Caco-2 (cell line): ENCODE measurements around the gene NFAM1. TPM values are rescaled to one million over a fixed set of nuclear protein-coding genes. Genes with fewer than 3 reads are reported as not detected.

Experiments used
- BruUV-seq: library from RNA; stranded (reverse); fragments of 400-500 nt; replicated peaks from 2 replicates; lab custom pipeline; 2021; lab: Mats Ljungman, UMichigan
- CTCF ChIA-PET: fragments of 300-600 bp; sonication (Branson Sonifier 250); formaldehyde crosslinking; loops from one replicate; lab custom pipeline; 2022; ENCODE audit warnings: antibody characterized with exemption; lab: Charles Lee
- POLR2A ChIA-PET: fragments of 300-600 bp; sonication (Branson Sonifier 250); formaldehyde crosslinking; loops from one replicate; lab custom pipeline; 2022; ENCODE audit warnings: antibody characterized with exemption; lab: Charles Lee
- DNase-seq, 2 experiments: peaks; one replicate each; pipeline versions ENCODE4 v3.0.0 to v3.0.0-alpha.2; 2020 to 2022
- H3K27me3 ChIP-seq: replicated peaks from 2 replicates; pipeline ENCODE4 v1.6.0; 2011; ENCODE audit warnings: low read length; ENCODE audit not compliant: control insufficient read depth, insufficient read depth
- H3K36me3 ChIP-seq: 2 replicates; pipeline ENCODE4 v1.5.1; 2011; ENCODE audit warnings: low read length; ENCODE audit not compliant: control insufficient read depth, insufficient read depth
- H3K4me1 ChIP-seq: fragments of 250-450 bp; sonication (Bioruptor Pico); 2 replicates; pipeline ENCODE4 v1.5.1; 2020; ENCODE audit warnings: mild to moderate bottlenecking
- H3K4me3 ChIP-seq: 2 replicates; pipeline ENCODE4 v1.5.1; 2011; ENCODE audit warnings: low read depth, mild to moderate bottlenecking, control low read depth, low read length
- H3K9me3 ChIP-seq: fragments of 250-450 bp; sonication (Bioruptor Pico); 2 replicates; pipeline ENCODE4 v1.5.1; 2020; ENCODE audit warnings: mild to moderate bottlenecking, moderate library complexity
- H3K27ac Mint-ChIP-seq: one replicate; pipeline ENCODE4 v1.8.0; 2022; ENCODE audit warnings: mixed read lengths; ENCODE audit not compliant: unreplicated experiment
- H3K27me3 Mint-ChIP-seq: one replicate; pipeline ENCODE4 v1.8.0; 2022; ENCODE audit warnings: mixed read lengths; ENCODE audit not compliant: insufficient read depth, unreplicated experiment
- H3K36me3 Mint-ChIP-seq: one replicate; pipeline ENCODE4 v1.8.0; 2022; ENCODE audit warnings: mild to moderate bottlenecking, mixed read lengths; ENCODE audit not compliant: insufficient read depth, unreplicated experiment
- H3K4me1 Mint-ChIP-seq: one replicate; pipeline ENCODE4 v1.8.0; 2022; ENCODE audit warnings: low read depth, mixed read lengths; ENCODE audit not compliant: unreplicated experiment
- H3K4me3 Mint-ChIP-seq: one replicate; pipeline ENCODE4 v1.8.0; 2022; ENCODE audit warnings: mild to moderate bottlenecking, moderate library complexity, mixed read lengths; ENCODE audit not compliant: unreplicated experiment
- H3K9me3 Mint-ChIP-seq: one replicate; pipeline ENCODE4 v1.8.0; 2022; ENCODE audit warnings: mixed read lengths; ENCODE audit not compliant: unreplicated experiment
- CTCF ChIP-seq, 2 experiments: fragments of 200-600 bp in 1 of 2; IDR thresholded peaks; 1 replicate in 1 of 2; 2 replicates in 1 of 2; pipeline versions ENCODE4 v1.5.1 to v1.8.0; 2011 to 2022; ENCODE audit warnings: antibody characterized with exemption in 1 of 2, control low read depth in 1 of 2, inconsistent platforms in 1 of 2, low read depth in 1 of 2, low read length in 1 of 2, mild to moderate bottlenecking in 1 of 2, moderate library complexity in 1 of 2; ENCODE audit not compliant: insufficient read depth in 1 of 2, severe bottlenecking in 1 of 2, unreplicated experiment in 1 of 2
- intact Hi-C: fragments of 100-400 bp; cut with micrococcal nuclease; formaldehyde crosslinking; loops from one replicate; pipeline ENCODE4 v1.10.0; 2022; ENCODE audit not compliant: unreplicated experiment
- total RNA-seq: library from RNA; stranded (reverse); gene quantifications from 2 replicates; pipeline ENCODE4 v1.2.3, GENCODE V29; 2022

The NFAM1 gene
- total RNA-seq, 1 experiment from 2014 or later: not detected

- Histone ChIP-seq H3K4me1 (no peaks in the 10 kb centered on the region), H3K36me3 (no peaks in the 10 kb centered on the region), H3K9me3 (no peaks in the 10 kb centered on the region), H3K27me3 (no peaks in the 10 kb centered on the region), H3K4me3 (no peak overlapping the region)
- H3K27ac Mint-ChIP-seq: no peak overlapping the region
- CTCF ChIA-PET: no interaction called here
- no peak overlapping the region for H3K4me3 Mint-ChIP-seq
- no TSS peak for BruUV-seq
- TF ChIP-seq CTCF (IDR thresholded peaks at IDR 0.05; ENCODE audit: insufficient read depth in 1 of 2, low read depth in 1 of 2, low read length in 1 of 2, severe bottlenecking in 1 of 2, unreplicated experiment in 1 of 2): peak; percentile 8 to 39
- no peaks in the 10 kb centered on the region for H3K4me1 Mint-ChIP-seq
- peaks cover 7% of the 10 kb centered on the region for H3K27me3 Mint-ChIP-seq
- H3K9me3 Mint-ChIP-seq: no peaks in the 10 kb centered on the region
- peak in 1 of 2 experiments; percentile 21 for DNase-seq
- POLR2A ChIA-PET: interaction anchor here (0.6 kb wide), 1 partner anchor 19 kb away, joined by 3 read pairs; no protein-coding TSS in a partner anchor
- intact Hi-C loops: no loop called here
- no peaks in the 10 kb centered on the region for H3K36me3 Mint-ChIP-seq
Observed at GRCh38 chr22:42396621-42397331, 35.4 kb downstream of the NFAM1 start.

- Mint-ChIP-seq H3K9me3 (no peaks in the 10 kb centered on the region), H3K4me3 (no peak overlapping the region), H3K27ac (no peak overlapping the region), H3K4me1 (no peaks in the 10 kb centered on the region), H3K36me3 (no peaks in the 10 kb centered on the region), H3K27me3 (peaks cover 6% of the 10 kb centered on the region)
- Histone ChIP-seq H3K9me3 (no peaks in the 10 kb centered on the region), H3K36me3 (no peaks in the 10 kb centered on the region), H3K4me3 (no peak overlapping the region), H3K27me3 (no peaks in the 10 kb centered on the region), H3K4me1 (no peaks in the 10 kb centered on the region)
- no peak for DNase-seq
- no TSS peak for BruUV-seq
- TF ChIP-seq CTCF (IDR thresholded peaks at IDR 0.05; ENCODE audit: insufficient read depth in 1 of 2, low read depth in 1 of 2, low read length in 1 of 2, severe bottlenecking in 1 of 2, unreplicated experiment in 1 of 2): no peak
- CTCF ChIA-PET: no interaction called here
- POLR2A ChIA-PET: no interaction called here
- intact Hi-C loops: no loop called here
Observed at GRCh38 chr22:42389143-42389542, 43.1 kb downstream of the NFAM1 start.

- no peaks in the 10 kb centered on the region for H3K9me3 Mint-ChIP-seq
- Histone ChIP-seq H3K27me3 (no peaks in the 10 kb centered on the region), H3K4me1 (no peaks in the 10 kb centered on the region), H3K36me3 (no peaks in the 10 kb centered on the region), H3K9me3 (no peaks in the 10 kb centered on the region), H3K4me3 (no peak overlapping the region)
- no peak overlapping the region for H3K27ac Mint-ChIP-seq
- no peaks in the 10 kb centered on the region for H3K36me3 Mint-ChIP-seq
- ChIA-PET POLR2A (no interaction called here), CTCF (no interaction called here)
- H3K4me3 Mint-ChIP-seq: no peak overlapping the region
- no peaks in the 10 kb centered on the region for H3K4me1 Mint-ChIP-seq
- no peak for DNase-seq
- intact Hi-C loops: no loop called here
- no TSS peak for BruUV-seq
- H3K27me3 Mint-ChIP-seq: peaks cover 6% of the 10 kb centered on the region
- no peak for TF ChIP-seq CTCF (IDR thresholded peaks at IDR 0.05; ENCODE audit: insufficient read depth in 1 of 2, low read depth in 1 of 2, low read length in 1 of 2, severe bottlenecking in 1 of 2, unreplicated experiment in 1 of 2)
Observed at GRCh38 chr22:42388130-42388797, 43.9 kb downstream of the NFAM1 start.
